ENCODE data around the gene SMYD3.

SMYD3 gene

GRCh38 chr1:245770156-245770555, 736.9 kb downstream of the SMYD3 start:
- Histone ChIP-seq H3K4me2 (no peak overlapping the region), H3K4me3 (IDR thresholded peaks at IDR 0.05; ENCODE audit: insufficient read depth, low read depth, low read length) (no peak overlapping the region), H3K27me3 (ENCODE audit: insufficient read depth, low read depth) (no peaks in the 10 kb centered on the region), H3K9ac (no peak overlapping the region), H3K79me2 (ENCODE audit: insufficient read depth, low read depth) (no peaks in the 10 kb centered on the region), H3K27ac (no peak overlapping the region), H3K36me3 (ENCODE audit: insufficient read depth) (no peaks in the 10 kb centered on the region), H3K4me1 (ENCODE audit: low read depth, poor library complexity, severe bottlenecking) (no peaks in the 10 kb centered on the region), H2AFZ (ENCODE audit: low read depth) (no peak overlapping the region), H4K20me1 (ENCODE audit: insufficient read depth) (no peaks in the 10 kb centered on the region)
- TF ChIP-seq, protein P1, sequence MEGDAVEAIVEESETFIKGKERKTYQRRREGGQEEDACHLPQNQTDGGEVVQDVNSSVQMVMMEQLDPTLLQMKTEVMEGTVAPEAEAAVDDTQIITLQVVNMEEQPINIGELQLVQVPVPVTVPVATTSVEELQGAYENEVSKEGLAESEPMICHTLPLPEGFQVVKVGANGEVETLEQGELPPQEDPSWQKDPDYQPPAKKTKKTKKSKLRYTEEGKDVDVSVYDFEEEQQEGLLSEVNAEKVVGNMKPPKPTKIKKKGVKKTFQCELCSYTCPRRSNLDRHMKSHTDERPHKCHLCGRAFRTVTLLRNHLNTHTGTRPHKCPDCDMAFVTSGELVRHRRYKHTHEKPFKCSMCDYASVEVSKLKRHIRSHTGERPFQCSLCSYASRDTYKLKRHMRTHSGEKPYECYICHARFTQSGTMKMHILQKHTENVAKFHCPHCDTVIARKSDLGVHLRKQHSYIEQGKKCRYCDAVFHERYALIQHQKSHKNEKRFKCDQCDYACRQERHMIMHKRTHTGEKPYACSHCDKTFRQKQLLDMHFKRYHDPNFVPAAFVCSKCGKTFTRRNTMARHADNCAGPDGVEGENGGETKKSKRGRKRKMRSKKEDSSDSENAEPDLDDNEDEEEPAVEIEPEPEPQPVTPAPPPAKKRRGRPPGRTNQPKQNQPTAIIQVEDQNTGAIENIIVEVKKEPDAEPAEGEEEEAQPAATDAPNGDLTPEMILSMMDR (conservative IDR thresholded peaks at IDR 0.05; ENCODE audit: low read depth, low read length) = no peak

- Histone ChIP-seq H3K4me2 (no peak overlapping the region), H3K4me3 (IDR thresholded peaks at IDR 0.05; ENCODE audit: insufficient read depth, low read depth, low read length) (no peak overlapping the region), H4K20me1 (ENCODE audit: insufficient read depth) (no peaks in the 10 kb centered on the region), H3K27me3 (ENCODE audit: insufficient read depth, low read depth) (no peaks in the 10 kb centered on the region), H3K9ac (no peak overlapping the region), H3K27ac (no peak overlapping the region), H2AFZ (ENCODE audit: low read depth) (no peak overlapping the region), H3K4me1 (ENCODE audit: low read depth, poor library complexity, severe bottlenecking) (no peaks in the 10 kb centered on the region), H3K36me3 (ENCODE audit: insufficient read depth) (no peaks in the 10 kb centered on the region), H3K79me2 (ENCODE audit: insufficient read depth, low read depth) (no peaks in the 10 kb centered on the region)
- TF ChIP-seq, protein P1 (conservative IDR thresholded peaks at IDR 0.05; ENCODE audit: low read depth, low read length) = no peak
These were observed 738.5 kb downstream of the SMYD3 start for GRCh38 chr1:245768596-245768995.

DNA sequence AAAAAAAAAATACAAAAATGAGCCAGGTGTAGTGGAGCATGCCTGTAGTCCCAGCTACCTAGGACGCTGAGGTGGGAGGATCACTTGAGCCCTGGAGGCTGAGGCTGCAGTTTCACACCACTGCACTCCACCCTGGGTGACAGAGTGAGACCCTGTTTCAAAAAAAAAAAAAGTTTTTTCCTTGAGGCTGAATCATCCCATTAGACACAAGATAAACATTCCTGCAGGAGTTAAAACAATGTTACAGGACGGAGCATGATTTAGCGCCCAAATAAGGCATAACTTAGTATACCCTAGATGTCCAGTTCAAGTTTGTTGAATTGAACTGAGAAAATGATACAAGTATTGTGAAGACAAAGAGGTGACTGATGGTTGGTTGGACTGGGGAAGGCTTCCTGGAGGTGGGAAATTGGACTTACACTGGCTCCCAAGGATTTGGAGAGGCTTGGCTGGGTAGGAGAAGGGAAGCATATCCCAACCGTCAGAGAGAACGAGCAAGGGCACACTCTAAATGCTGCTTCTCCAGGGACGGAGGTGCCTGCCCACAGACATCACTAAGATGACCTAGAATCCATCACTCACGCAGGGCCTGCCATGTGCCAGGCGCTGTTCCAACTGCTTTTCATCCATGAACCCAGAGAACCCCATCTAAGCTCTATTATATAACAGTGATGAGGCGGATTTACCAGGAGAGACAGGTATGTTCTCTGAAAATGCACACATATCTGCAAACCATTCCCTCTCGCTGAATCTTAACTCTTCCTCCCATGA, 741.7 kb downstream of the SMYD3 start:
- Histone ChIP-seq H3K4me2 (no peak overlapping the region), H3K27me3 (ENCODE audit: insufficient read depth, low read depth) (no peaks in the 10 kb centered on the region), H3K4me1 (ENCODE audit: low read depth, poor library complexity, severe bottlenecking) (no peaks in the 10 kb centered on the region), H3K79me2 (ENCODE audit: insufficient read depth, low read depth) (no peaks in the 10 kb centered on the region), H4K20me1 (ENCODE audit: insufficient read depth) (no peaks in the 10 kb centered on the region), H3K4me3 (IDR thresholded peaks at IDR 0.05; ENCODE audit: insufficient read depth, low read depth, low read length) (no peak overlapping the region), H2AFZ (ENCODE audit: low read depth) (no peak overlapping the region), H3K27ac (no peak overlapping the region), H3K9ac (no peak overlapping the region), H3K36me3 (ENCODE audit: insufficient read depth) (no peaks in the 10 kb centered on the region)
- TF ChIP-seq, protein P1 (conservative IDR thresholded peaks at IDR 0.05; ENCODE audit: low read depth, low read length) = no peak

DNA sequence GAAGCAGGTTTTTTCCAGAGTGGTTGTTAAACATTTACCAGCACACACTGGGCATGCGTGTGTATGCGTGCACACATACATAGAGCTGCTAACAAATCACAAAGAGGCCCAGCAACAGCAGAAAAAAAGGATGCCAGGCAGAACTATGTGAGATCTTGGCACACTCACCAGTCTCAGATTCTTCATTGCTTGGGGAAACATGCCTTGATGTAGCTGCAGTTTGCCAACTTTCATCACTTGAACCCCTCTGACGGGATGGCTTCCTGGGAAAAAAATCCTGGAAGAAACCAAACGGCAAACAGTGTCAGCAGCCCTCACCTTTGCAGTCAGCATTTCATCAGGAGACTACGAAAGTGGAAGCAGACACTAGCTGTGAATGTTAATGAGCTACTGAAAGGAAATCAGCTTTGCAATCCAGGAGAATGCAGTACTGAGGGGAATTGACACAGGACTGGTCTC, 743.2 kb downstream of the SMYD3 start:
- Histone ChIP-seq H3K4me2 (no peak overlapping the region), H4K20me1 (ENCODE audit: insufficient read depth) (no peaks in the 10 kb centered on the region), H3K79me2 (ENCODE audit: insufficient read depth, low read depth) (no peaks in the 10 kb centered on the region), H2AFZ (ENCODE audit: low read depth) (no peak overlapping the region), H3K4me1 (ENCODE audit: low read depth, poor library complexity, severe bottlenecking) (no peaks in the 10 kb centered on the region), H3K27ac (no peak overlapping the region), H3K27me3 (ENCODE audit: insufficient read depth, low read depth) (no peaks in the 10 kb centered on the region), H3K36me3 (ENCODE audit: insufficient read depth) (no peaks in the 10 kb centered on the region), H3K9ac (no peak overlapping the region), H3K4me3 (IDR thresholded peaks at IDR 0.05; ENCODE audit: insufficient read depth, low read depth, low read length) (no peak overlapping the region)
- TF ChIP-seq, protein P1 (conservative IDR thresholded peaks at IDR 0.05; ENCODE audit: low read depth, low read length) = no peak
